ENCODE results near the gene RHOC.

RHOC gene

DNA sequence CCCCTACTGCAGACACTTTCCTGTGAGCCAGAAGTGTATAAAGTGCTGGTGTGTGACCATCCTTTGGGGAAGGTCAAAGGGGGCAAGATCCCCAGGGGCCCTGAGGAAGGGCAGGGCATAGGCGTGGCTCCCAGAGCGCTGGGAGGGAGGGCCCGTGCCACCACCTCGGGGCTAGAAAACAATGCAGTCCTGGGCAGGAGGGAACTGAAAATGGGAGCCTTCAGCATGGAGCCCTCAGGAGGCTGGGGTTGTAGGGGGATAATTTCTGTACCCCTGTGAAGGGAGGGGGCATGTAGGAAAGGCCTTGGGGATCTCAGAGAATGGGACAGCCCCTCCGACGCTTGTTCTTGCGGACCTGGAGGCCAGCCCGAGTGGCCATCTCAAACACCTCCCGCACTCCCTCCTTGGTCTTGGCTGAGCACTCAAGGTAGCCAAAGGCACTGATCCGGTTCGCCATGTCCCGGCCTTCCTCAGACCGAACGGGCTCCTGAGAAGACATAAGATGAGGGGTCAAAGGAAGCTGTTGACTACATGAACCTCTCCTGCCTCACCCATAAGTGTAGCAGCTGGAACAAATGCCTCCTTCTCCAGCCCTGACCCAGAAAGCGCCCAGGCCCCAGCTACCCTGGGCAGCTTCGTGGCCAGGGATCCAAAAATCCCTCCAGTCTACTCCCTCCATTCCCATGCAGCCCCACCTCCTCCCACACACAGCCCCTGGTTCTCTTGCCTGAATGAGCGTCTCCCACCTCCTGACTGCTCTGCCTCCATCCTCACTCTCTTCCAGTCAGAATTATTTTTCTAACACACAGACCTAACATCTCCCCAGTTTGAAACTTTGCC lies 5.5 kb downstream of the RHOC start:
- no peak for DNase-seq

- DNase-seq, result peak; percentile 72
Observed at GRCh38 chr1:112700290-112701226, 6.4 kb downstream of the RHOC start.

DNA sequence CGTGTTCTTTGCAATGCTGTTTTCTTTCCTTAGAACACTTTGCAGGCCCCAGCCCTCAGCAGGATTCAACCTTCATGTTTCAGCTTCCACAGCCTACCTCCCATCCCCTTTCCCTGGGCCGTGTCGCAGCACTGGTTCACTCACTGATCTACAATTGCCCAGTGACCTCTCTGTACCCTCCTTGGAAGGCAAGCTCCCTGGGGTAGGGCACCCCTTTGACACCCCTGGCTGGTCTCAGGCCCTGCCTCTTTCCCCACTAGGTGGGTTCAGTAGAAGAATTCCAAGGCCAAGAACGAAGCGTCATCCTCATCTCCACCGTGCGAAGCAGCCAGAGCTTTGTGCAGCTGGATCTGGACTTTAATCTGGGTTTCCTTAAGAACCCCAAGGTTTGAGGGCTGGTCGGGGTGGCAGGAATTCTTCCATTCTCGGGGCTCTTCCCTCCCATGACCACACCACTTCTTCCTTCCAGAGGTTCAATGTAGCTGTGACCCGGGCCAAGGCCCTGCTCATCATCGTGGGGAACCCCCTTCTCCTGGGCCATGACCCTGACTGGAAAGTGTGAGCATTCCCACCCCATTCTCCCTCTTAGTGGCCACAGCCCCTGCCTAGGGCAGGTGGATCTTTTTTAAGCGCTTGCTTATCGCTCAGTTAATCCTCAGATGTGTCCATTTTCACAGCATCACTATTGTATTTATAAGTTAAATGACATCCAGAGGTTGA lies 7.3 kb downstream of the RHOC start:
- no peak for DNase-seq

GRCh38 chr1:112698366-112699310 lies 8.3 kb downstream of the RHOC start:
- DNase-seq, result peak; percentile 97

GRCh38 chr1:112697781-112698201 lies 9.1 kb downstream of the RHOC start:
- no peak for DNase-seq

- DNase-seq, result no peak
Observed at GRCh38 chr1:112696578-112697314, 10.2 kb downstream of the RHOC start.

DNA sequence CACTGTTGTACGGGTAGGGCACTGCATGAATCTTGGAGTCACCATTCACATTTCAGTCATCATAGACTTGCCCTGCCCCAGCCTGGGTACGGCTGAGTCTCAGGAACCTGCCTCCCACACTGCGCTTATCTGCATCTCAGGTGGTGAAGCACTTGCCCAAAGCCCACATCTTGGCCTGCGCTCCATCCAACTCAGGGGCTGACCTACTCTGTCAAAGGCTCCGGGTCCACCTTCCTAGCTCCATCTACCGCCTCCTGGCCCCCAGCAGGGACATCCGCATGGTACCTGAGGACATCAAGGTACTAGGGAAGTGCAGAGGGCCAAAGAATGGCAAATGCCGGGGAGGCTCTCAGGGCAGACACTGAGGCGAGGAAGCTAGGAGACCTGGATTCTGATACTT lies 11.7 kb downstream of the RHOC start:
- no peak for DNase-seq

GRCh38 chr1:112694363-112694929 lies 12.5 kb downstream of the RHOC start:
- no peak for DNase-seq

DNA sequence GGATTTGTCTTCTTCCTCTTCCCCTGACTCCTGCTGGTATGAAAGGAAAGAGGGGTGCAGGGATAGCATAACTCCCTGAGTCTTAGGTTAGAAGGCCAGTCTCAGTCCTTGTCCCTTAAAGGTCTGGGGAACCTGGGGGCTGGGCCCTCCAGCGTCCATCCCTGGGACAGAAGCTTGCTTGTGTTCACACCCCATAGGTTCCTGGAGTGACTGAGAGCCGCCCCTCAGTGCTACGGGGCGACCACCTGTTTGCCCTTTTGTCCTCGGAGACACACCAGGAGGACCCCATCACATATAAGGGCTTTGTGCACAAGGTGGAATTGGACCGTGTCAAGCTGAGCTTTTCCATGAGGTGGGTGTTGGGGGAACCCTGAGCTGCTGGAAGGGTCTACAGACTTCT lies 13.1 kb downstream of the RHOC start:
- no peak for DNase-seq

DNA sequence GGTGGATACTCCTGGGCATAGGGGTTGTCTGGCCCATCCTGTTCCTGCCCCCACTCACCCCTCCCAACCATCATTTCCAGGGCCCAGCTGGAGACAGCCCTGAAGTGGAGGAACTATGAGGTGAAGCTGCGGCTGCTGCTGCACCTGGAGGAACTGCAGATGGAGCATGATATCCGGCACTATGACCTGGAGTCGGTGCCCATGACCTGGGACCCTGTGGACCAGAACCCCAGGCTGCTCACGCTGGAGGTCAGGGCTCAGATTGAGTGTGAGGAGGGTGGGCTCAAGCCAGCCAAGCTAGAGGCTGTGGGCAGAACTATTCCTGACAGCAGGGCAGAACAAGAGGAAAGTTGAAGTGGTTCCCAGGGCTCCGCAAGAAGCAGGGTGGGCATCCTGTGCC lies 14.2 kb downstream of the RHOC start:
- no peak for DNase-seq

- DNase-seq, result no peak
Observed at GRCh38 chr1:112689842-112690237, 17.1 kb downstream of the RHOC start.

DNA sequence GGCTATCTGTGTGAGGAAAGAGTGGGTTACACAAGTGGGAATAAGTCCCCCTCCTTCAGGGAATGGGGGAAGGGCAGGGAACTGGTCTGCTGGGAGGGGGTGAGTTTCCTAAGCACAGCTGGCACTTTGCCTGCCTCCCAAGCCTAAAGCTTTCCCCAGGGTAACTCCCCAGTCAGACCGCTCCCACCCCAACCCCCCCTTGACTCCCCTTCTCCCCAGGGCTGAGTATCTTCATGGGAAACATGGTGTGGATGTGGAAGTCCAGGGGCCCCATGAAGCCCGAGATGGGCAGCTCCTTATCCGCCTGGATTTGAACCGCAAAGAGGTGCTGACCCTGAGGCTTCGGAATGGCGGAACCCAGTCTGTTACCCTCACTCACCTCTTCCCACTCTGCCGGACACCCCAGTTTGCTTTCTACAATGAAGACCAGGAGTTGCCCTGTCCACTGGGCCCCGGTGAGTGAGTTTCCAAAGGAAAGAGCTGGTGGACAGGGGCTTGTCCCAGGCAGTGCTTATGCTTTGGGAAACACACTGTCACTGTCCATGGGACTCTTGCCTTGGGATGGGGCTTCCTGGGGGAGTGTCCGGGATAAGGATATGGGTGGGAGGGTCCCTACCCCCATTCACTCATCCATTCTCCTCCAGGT lies 17.6 kb downstream of the RHOC start:
- no peak for DNase-seq

DNA sequence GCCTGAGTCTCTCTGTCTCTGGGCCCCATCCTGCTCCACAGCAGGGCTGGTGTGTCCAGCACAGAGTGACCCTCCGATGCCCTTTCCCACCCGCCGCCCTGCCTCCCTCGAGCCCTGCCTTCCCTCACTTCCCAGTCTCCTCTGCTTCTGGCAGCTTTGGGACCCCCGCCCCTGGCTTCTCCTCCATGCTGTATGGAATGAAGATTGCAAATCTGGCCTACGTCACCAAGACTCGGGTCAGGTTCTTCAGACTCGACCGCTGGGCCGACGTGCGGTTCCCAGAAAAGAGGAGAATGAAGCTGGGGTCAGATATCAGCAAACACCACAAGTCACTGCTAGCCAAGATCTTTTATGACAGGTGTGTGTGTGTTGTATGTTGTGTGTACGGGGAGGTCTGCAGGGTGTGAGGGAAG lies 18.1 kb downstream of the RHOC start:
- no peak for DNase-seq

DNA sequence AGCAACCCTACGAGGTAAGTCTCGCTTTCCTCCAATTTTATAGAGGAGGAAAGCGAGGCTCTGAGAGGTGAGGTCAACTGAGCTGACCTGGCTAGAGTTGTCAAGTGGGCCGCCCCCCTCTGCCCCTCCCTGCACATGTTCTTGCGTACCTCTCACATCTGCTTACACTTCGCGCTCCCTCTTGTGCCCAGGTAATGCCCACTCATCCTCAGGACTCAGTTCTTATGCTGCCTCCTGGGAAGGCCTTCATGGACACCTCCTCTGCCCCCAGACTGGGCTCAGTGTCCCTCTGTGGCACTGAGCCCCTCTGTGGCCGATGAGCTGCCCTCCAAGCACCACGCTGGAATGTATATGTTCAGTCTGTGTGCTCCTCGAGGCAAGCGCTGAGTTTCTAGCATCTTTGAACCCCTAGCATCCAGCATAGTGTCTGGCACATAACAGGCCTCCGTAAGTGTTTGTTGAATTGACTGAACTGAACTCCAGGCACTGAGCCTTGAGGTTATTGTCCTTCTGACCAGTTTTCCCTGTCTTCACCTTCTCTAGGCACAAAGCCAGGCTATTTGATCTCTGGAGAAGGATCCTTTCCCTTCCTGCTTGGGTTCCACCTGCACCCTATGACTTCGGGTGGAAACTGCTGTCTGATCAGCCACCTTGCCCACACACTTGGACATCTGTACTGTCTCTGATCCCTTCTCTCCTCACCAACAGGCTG lies 19.0 kb downstream of the RHOC start:
- no peak for DNase-seq

- no peak for DNase-seq
Observed at GRCh38 chr1:112687361-112687760, 19.6 kb downstream of the RHOC start.

DNA sequence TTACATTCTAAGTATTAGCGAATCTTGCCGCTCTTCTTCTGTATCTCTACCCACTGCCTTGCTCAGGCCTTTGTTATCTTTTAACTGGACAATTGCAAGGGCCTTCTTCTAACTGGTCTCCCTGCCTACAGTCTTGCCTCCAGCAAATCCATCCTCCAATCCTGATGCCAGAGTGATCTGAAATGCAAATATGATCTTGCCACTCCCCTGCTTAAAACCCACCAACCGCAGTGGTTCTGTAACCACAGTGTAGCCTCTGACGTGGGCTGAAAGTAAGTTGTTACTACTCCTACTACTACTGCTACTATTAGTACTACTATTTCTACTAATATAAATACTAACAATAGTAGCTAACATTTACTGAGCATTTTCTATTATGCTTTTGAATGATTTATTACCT lies 20.1 kb downstream of the RHOC start:
- no peak for DNase-seq

DNA sequence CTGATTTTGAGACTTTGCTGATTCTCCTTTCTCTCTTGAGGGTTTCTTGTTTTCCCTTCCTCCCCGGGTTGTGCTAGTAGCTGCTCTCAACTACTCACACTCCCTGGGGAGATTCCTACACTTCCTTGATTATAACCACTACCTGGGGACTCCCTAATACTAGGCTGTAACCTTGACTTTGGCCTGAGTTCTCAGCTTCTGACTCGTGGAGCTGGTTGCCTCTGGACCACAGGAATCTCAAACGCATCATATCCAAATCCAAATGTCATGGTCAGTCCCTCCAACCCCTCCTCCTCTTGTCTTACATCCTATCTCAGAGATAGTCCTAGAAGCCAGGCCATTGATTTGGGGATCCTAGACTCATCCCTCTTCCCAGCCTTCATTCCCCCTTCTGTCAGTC lies 20.5 kb downstream of the RHOC start:
- no peak for DNase-seq

GRCh38 chr1:112685913-112686312 lies 21.0 kb downstream of the RHOC start:
- DNase-seq, result no peak

DNA sequence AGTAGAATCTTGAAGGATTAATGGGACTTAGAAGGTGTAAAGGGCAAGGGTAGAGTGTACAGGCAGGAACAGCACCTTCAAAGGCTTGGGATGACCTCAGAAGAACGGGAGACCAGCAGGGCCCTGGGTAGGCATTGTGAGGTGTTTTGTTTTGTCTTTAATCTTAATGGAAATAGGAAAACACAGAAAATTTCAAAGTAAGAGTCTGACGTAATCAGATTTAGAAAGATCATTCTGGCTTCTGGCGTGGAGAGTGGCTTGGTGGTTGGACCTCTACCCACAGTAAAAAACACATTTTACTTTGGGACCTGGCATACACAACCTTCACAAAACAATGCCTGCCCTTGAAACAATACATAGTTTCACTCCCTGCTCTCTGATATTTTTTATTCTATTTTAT lies 28.3 kb downstream of the RHOC start:
- no peak for DNase-seq

GRCh38 chr1:112677501-112677900 lies 29.4 kb downstream of the RHOC start:
- DNase-seq, result no peak
